Uterus (tissue), 2 donors: ENCODE data around the gene TAF10.

Source experiments
- CTCF ChIP-seq, 4 experiments: fragments of 200-600 bp in 2 of 4; fragments of 450-650 bp in 2 of 4; sonication (generic) in 2 of 4; IDR thresholded peaks; one replicate each; pipeline ENCODE4 v1.5.1; 2016 to 2019; ENCODE audit warnings: antibody characterized with exemption in 4 of 4, mild to moderate bottlenecking in 2 of 4, moderate library complexity in 1 of 4
- POLR2A ChIP-seq, 2 donors: fragments of 450-650 bp; IDR thresholded peaks; one replicate each; pipeline ENCODE4 v1.6.1; 2016; ENCODE audit warnings: antibody characterized with exemption in 2 of 2, mild to moderate bottlenecking in 1 of 2, moderate library complexity in 1 of 2

- TF ChIP-seq CTCF (IDR thresholded peaks at IDR 0.05) = no peak
- no peak for TF ChIP-seq POLR2A (IDR thresholded peaks at IDR 0.05)
These were observed 2.5 kb downstream of the TAF10 start for GRCh38 chr11:6609502-6610015.
